COLO829 (cell line): ENCODE results near the gene CABLES1.

Experiments used
- DNase-seq: peaks from one replicate; pipeline ENCODE4 v3.0.0; 2012; ENCODE audit warnings: low spot score

The CABLES1 gene

GRCh38 chr18:23306822-23307221, 171.5 kb downstream of the CABLES1 start:
- DNase-seq = no peak

DNA sequence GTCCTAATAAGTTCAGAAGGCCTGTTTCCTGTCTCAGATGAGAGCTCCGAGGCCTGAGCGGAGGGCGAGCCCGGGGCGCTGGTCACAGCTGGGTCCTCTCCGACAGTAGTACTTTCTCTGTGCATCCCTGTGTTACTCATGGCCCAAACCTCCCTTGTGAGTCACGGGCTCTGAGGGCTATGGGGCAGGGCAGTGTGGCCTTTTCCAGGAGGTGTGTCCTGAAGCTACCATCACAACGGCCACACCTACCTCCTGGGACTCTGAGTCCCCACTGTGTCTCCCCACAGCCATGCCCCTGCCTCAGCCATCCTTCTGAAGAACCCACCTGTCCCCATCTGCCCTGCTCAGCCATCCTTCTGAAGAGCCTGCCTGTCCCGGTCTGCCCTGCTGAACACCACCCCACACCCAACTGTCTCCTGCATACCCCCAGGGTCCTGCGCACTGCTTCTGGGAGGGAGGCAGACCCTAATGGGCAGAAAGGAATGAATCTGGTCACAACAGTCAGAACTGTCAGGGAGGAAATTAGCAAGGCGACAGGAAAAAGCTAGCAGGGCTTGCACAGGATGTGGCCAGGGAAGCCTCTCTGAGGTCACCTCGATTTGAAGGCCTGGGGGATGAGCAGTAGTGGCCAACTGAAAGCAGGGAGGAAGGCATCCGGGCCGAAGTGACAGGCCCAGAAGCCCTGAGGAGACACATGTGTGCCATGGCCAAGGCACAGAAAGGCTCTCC, 172.4 kb downstream of the CABLES1 start:
- DNase-seq = no peak
